NCI-H2107 treated with DMSO at 0.1 percent for 48 hours (cell line): ENCODE measurements around the gene MC1R.
"Not testable (repeated sequence)": the region's sequence is repeated elsewhere in the genome, so short reads cannot be mapped to it uniquely, and the experiment has no call there.

Experiments used
- DNase-seq: peaks from one replicate; lab custom pipeline; 2025; ENCODE audit not compliant: unreplicated experiment; lab: John Stamatoyannopoulos, UW

Gene MC1R

GRCh38 chr16:89918453-89919347 lies at the start of gene MC1R:
TSS of gene MC1R (plus strand) at chr16:89918862. CDS start at chr16:89919259, 397 bp downstream.
- DNase-seq: no peak

GRCh38 chr16:89869911-89870310 lies 48.8 kb upstream of the MC1R start:
- no peak for DNase-seq

- no peak for DNase-seq
Observed at GRCh38 chr16:89870440-89870839, 48.2 kb upstream of the MC1R start.

GRCh38 chr16:89871895-89872294 lies 46.8 kb upstream of the MC1R start:
- no peak for DNase-seq

- DNase-seq: peak; percentile 74
Observed at GRCh38 chr16:89873109-89873971, 45.3 kb upstream of the MC1R start, which contains the start of gene TCF25. TSS of gene TCF25 (plus strand) at chr16:89873592. CDS start at chr16:89873668, 76 bp downstream.

GRCh38 chr16:89873972-89874689 lies 44.5 kb upstream of the MC1R start:
- peak; percentile 33 for DNase-seq

- not testable (repeated sequence) for DNase-seq
Observed at GRCh38 chr16:89879123-89879522, 39.5 kb upstream of the MC1R start.

- DNase-seq: peak; percentile 88
Observed at GRCh38 chr16:89880477-89881367, 37.9 kb upstream of the MC1R start.

- no peak for DNase-seq
Observed at GRCh38 chr16:89881368-89881730, 37.3 kb upstream of the MC1R start.

GRCh38 chr16:89883346-89884040 lies 35.2 kb upstream of the MC1R start:
- no peak for DNase-seq

GRCh38 chr16:89884041-89884421 lies 34.6 kb upstream of the MC1R start:
- no peak for DNase-seq

GRCh38 chr16:89887243-89887642 lies 31.4 kb upstream of the MC1R start:
- DNase-seq: no peak

GRCh38 chr16:89890200-89890599 lies 28.5 kb upstream of the MC1R start:
- no peak for DNase-seq

GRCh38 chr16:89890886-89891657 lies 27.6 kb upstream of the MC1R start:
- DNase-seq: no peak

- DNase-seq: no peak
Observed at GRCh38 chr16:89892055-89892630, 26.5 kb upstream of the MC1R start.

GRCh38 chr16:89892635-89893034 lies 26.0 kb upstream of the MC1R start:
- no peak for DNase-seq

- DNase-seq: no peak
Observed at GRCh38 chr16:89893642-89894548, 24.8 kb upstream of the MC1R start.
